Measurements from ENCODE around the gene SEC24C. TPM values are rescaled to one million over a fixed set of nuclear protein-coding genes. Genes with fewer than 3 reads are reported as not detected.
"Not testable (repeated sequence)": the region's sequence is repeated elsewhere in the genome, so short reads cannot be mapped to it uniquely, and the experiment has no call there.

SEC24C gene
- total and polyA plus RNA-seq, 7 donors, result 28.8 to 60.5 (median 52.3) TPM

GRCh38 chr10:73723516-73723915, 20.7 kb upstream of the SEC24C start:
- Histone ChIP-seq H3K4me1 (peaks cover 6% of the 10 kb centered on the region), H3K4me3 (no peak overlapping the region), H3K27ac (no peak overlapping the region), H3K27me3 (ENCODE audit: insufficient read depth in 3 of 3, low read length in 2 of 3) (no peaks in the 10 kb centered on the region), H3K9me3 (no peaks in the 10 kb centered on the region), H3K36me3 (ENCODE audit: insufficient read depth in 1 of 2, low read depth in 1 of 2) (peaks cover 0 to 98% of the 10 kb centered on the region in 2 donors)
- 38 to 59% (median 53%) methylated on average over 4 of the region's 4 CpGs for WGBS, 3 donors
- ATAC-seq (no peak), DNase-seq (no peak)
- intact Hi-C loops (cut with DNase I), result loop anchor here in 1 of 2 donors (10.0 kb wide), 1 partner anchor 189 kb away; no protein-coding TSS in a partner anchor
- TF ChIP-seq, protein P1, sequence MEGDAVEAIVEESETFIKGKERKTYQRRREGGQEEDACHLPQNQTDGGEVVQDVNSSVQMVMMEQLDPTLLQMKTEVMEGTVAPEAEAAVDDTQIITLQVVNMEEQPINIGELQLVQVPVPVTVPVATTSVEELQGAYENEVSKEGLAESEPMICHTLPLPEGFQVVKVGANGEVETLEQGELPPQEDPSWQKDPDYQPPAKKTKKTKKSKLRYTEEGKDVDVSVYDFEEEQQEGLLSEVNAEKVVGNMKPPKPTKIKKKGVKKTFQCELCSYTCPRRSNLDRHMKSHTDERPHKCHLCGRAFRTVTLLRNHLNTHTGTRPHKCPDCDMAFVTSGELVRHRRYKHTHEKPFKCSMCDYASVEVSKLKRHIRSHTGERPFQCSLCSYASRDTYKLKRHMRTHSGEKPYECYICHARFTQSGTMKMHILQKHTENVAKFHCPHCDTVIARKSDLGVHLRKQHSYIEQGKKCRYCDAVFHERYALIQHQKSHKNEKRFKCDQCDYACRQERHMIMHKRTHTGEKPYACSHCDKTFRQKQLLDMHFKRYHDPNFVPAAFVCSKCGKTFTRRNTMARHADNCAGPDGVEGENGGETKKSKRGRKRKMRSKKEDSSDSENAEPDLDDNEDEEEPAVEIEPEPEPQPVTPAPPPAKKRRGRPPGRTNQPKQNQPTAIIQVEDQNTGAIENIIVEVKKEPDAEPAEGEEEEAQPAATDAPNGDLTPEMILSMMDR (IDR thresholded peaks at IDR 0.05), result no peak

- DNase-seq; H3K27me3 ChIP-seq (ENCODE audit: insufficient read depth in 3 of 3, low read length in 2 of 3); H3K9me3 ChIP-seq: not testable (repeated sequence)
- Histone ChIP-seq H3K27ac (peak overlapping the region; percentile 94), H3K4me3 (peak overlapping the region; percentile 85), H3K36me3 (ENCODE audit: insufficient read depth in 1 of 2, low read depth in 1 of 2) (peaks cover 9 to 66% of the 10 kb centered on the region in 2 donors), H3K4me1 (peaks cover 38% of the 10 kb centered on the region)
- peak; percentile 42 to 64 (median 55) for ATAC-seq
- 0 to 1% (median 1%) methylated on average over 9 of the region's 9 CpGs for WGBS, 3 donors
- intact Hi-C loops (cut with DNase I), result loop anchor here (5.0 to 10.0 kb wide), 2 partner anchors 77 to 195 kb away; no protein-coding TSS in a partner anchor
Observed at GRCh38 chr10:73729781-73730152, 14.4 kb upstream of the SEC24C start.

GRCh38 chr10:73730153-73730906, 13.8 kb upstream of the SEC24C start:
- peak overlapping the region; percentile 94 for H3K27ac ChIP-seq
- H3K4me3 ChIP-seq, result peak overlapping the region; percentile 85
- intact Hi-C loops (cut with DNase I), result loop anchor here in 1 of 2 donors (5.0 kb wide), 1 partner anchor 78 kb away; no protein-coding TSS in a partner anchor
- DNase-seq (peak; percentile 88 to 94), ATAC-seq (peak; percentile 90 to 95 (median 91))
- H3K36me3 ChIP-seq (ENCODE audit: insufficient read depth in 1 of 2, low read depth in 1 of 2), result peaks cover 9 to 66% of the 10 kb centered on the region in 2 donors
- peaks cover 41% of the 10 kb centered on the region for H3K4me1 ChIP-seq
- no peaks in the 10 kb centered on the region for H3K27me3 ChIP-seq (ENCODE audit: insufficient read depth in 3 of 3, low read length in 2 of 3)
- TF ChIP-seq, protein P1 (IDR thresholded peaks at IDR 0.05), result no peak
- no peaks in the 10 kb centered on the region for H3K9me3 ChIP-seq
- 0 to 1% (median 0%) methylated on average over 56 to 58 of the region's 58 CpGs for WGBS, 3 donors

GRCh38 chr10:73731588-73732375, 12.4 kb upstream of the SEC24C start:
- ATAC-seq, result peak in 1 of 4 donors; percentile 13
- Histone ChIP-seq H3K4me1 (peaks cover 41% of the 10 kb centered on the region), H3K27me3 (ENCODE audit: insufficient read depth in 3 of 3, low read length in 2 of 3) (no peaks in the 10 kb centered on the region), H3K36me3 (ENCODE audit: insufficient read depth in 1 of 2, low read depth in 1 of 2) (peaks cover 9 to 56% of the 10 kb centered on the region in 2 donors), H3K4me3 (peak overlapping the region; percentile 85), H3K27ac (peak overlapping the region; percentile 94), H3K9me3 (no peaks in the 10 kb centered on the region)
- peak in 1 of 2 donors; percentile 57 for DNase-seq
- WGBS, 3 donors, result 76 to 87% (median 78%) methylated on average over 42 of the region's 42 CpGs
- TF ChIP-seq, protein P1 (IDR thresholded peaks at IDR 0.05), result no peak
- intact Hi-C loops (cut with DNase I), result loop anchor here in 1 of 2 donors (5.0 kb wide), 1 partner anchor 79 kb away; no protein-coding TSS in a partner anchor

DNA sequence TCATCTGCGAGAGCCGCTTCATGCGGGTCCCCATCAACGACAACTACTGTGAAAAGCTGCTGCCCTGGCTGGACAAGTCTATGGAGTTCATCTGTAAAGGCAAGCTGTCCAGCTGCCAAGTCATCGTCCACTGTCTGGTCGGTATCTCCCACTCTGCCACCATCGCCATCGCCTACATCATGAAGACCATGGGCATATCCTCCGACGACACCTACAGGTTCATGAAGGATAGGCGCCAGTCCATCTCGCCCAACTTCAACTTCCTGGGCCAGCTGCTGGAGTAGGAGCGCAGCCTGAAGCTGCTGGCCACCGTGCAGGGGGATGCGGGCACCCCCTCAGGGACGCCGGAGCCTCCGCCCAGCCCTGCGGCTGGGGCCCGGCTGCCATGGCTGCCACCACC, 11.7 kb upstream of the SEC24C start:
- DNase-seq (no peak), ATAC-seq (no peak)
- WGBS, 3 donors, result 90 to 92% (median 91%) methylated on average over 20 of the region's 20 CpGs
- intact Hi-C loops (cut with DNase I), result loop anchor here in 1 of 2 donors (5.0 kb wide), 1 partner anchor 80 kb away; no protein-coding TSS in a partner anchor
- Histone ChIP-seq H3K4me1 (peaks cover 40% of the 10 kb centered on the region), H3K4me3 (no peak overlapping the region), H3K36me3 (ENCODE audit: insufficient read depth in 1 of 2, low read depth in 1 of 2) (peaks cover 9 to 49% of the 10 kb centered on the region in 2 donors), H3K27ac (no peak overlapping the region), H3K9me3 (no peaks in the 10 kb centered on the region), H3K27me3 (ENCODE audit: insufficient read depth in 3 of 3, low read length in 2 of 3) (no peaks in the 10 kb centered on the region)
- TF ChIP-seq, protein P1 (IDR thresholded peaks at IDR 0.05), result no peak

Data from psoas muscle (tissue), 8 donors.